Measurements from ENCODE around the gene CFAP20. TPM values are rescaled to one million over a fixed set of nuclear protein-coding genes. Genes with fewer than 3 reads are reported as not detected.
A peak's percentile ranks its signal among the peaks of the same experiment; 100 is the strongest.

Gene CFAP20
- total RNA-seq: 61.4 TPM

DNA sequence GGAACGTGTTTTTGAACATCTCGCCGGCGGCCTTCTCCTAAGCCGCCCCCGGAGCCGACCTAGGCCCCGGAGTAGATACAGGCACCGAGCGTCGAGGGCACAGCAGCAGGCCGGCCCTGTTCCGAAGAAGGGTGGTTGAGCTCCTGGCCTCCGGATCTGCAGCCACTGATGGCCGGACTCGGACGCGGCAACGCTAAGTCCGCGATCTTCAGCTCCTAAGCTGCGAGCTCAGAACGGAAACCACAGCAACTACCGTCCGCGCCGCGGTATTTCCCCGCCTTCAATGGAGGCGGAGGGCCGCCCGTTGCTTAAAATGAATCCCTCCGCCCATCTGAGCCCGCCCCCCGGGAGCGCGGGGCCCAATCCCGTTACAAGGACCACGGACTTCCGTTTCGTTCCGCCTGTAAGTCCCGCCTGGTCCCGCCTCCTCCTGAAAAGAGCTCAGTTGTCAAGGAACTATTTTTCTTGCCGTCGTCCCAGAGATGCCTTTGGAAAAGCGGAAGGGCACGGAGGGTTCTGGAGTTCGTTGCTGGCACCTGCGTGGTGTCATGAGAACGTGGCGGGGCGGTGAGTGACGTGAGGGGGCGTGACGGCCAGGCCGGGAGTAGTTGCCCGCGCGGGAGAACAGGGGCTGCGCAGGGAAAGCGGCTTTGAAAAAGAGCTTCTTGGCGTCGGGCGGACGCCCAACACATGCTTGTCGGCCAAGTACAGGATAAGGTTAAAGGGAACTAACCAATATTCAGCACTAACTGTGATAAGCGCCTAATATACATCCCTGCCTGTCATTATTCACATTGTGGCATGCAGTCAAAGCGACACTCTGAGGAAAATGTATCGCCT, at the start of gene CFAP20:
Gene CFAP20 (minus strand): TSS at position 285 of the 840 bp plus-strand sequence. CDS start 266 bp downstream, at position 19.
- DNase-seq (ENCODE audit: low read depth in 2 of 3, low spot score in 2 of 3): peak; percentile 88 to 100 (median 99)

DNA sequence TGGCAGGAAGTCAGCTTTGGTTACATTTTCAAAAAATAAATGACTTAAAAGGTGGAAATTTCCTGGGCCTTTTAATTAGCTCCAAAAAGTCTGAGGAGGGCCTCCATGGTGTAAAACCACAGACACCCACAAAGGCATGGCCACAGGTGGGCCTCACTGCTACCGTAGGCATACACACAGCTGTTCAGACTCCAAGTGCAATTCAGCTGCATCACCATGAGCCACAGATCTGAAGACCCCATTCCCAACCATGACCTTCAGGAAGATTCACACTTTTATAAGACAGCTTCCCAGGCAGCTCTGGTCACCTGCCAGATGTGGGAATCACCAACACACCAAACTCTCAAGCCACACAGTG, 48.2 kb upstream of the CFAP20 start:
- DNase-seq (ENCODE audit: low read depth in 2 of 3, low spot score in 2 of 3): no peak

DNA sequence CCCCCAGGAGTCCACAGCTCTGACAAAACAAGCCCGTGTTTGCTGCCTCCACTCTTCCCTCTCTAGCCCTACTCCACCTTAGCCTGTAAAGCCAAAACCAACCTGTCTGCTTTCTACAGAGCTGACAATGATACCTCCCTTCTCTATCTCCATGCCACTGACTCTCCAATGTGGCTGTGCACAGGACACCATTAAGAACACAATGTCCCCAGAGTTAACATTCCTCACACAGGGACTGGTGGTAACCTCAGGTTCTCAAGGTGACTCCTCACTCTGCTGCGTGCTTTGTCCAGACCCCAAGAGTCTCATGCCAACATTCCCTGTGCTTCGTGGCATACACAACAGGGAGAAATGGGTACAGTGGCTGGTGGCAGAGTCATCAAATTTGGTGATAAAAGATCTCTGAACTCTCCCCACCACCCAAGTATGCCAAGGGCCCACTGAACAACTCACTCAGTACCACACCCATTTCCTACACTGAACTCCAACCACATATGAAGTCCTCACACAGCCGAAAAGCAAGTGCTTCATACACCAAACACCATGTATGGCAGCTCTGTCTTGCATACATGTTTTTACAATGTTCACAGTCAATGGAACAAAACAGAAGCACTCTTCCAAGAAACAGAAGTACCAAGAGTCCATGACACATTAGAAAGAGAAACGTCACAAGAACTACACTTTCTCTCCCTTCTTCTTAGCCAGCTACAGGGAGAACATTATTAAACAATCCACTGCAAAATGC, 47.6 kb upstream of the CFAP20 start:
- DNase-seq (ENCODE audit: low read depth in 2 of 3, low spot score in 2 of 3): no peak

DNA sequence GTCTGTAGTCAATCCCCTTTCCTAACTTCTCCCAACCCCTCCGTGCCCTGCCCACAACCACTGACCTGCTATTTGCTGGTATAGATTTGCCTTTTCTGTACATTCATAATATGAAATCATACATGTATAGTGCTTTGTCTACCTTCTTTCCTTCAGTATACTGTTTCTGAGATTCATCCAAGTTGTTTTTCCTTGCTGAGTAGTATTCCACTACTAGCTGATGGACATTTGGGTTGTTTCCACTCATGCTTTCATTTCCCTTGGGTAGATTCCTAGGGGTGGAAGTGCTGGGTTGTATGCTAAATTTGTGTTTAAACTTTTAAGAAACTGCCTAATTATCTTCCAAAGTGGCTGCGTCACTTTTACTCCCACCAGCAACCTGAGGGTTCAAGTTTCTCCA, 41.0 kb upstream of the CFAP20 start:
- no peak for DNase-seq (ENCODE audit: low read depth in 2 of 3, low spot score in 2 of 3)

DNA sequence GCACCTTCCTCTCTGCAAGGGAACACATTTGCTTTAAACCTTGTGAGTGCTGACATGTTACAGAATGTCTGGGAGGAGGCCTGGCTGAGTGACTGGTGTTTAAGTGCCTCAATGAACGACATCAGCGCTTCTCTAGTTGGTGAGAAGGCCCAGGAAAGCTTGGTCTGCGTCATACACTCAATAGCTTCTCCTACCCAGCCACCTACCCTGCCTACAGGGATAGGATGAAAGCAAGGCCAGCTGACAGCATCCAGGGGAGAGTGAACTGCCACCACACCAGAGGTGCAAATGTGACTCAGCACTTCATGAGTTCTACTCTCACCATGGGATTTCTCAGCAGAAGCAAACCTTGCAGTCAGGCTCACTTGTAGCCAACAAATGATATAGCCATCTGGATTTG, 31.7 kb upstream of the CFAP20 start:
- no peak for DNase-seq (ENCODE audit: low read depth in 2 of 3, low spot score in 2 of 3)

DNA sequence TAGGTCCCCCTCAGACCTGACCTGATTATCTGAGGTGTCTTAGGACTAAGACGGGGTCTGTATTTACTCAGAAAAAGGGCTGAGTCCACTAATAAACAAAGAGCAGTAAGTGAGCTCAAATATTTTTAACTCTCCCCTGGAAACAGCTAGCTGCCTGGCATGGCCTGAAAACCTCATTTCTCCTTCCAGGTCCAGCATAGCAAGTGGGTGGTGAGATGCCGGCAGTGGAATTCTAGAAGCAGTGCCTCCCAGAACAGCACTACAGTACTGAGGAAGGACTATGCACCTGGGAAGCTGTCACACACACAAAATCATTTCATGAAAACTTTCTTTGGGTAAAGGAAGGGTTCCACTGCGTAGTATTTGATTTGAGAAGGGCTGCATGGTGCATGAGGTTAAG, 29.5 kb upstream of the CFAP20 start:
- no peak for DNase-seq (ENCODE audit: low read depth in 2 of 3, low spot score in 2 of 3)

DNA sequence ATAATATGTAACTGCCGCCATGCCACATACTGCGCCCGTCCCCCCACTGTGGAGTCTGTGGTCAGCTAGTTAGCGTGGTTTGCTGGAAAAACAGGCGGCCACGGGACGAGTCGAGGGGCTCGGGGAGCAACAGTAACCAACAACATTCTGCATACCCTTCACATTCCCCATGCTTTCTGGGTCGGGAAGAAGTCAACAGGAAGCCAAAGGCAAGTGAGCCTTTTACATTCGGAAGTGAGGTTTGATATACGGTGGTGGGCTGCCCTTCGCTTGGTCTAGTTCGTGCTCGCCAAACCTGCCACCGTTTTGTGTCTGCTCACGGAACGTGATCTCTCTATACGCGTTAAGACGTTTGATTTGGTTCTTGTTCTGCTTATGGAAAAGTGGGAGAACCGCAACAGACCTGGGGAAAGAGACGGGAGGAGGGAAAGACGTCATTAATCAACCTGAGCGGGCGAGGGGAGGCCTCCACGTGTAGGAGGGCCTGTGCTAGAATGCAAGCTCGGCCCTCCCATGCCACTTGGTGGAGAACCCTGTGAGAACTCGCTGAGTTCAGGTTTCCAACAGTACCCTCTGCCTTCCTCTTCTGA, 28.9 kb upstream of the CFAP20 start:
- no peak for DNase-seq (ENCODE audit: low read depth in 2 of 3, low spot score in 2 of 3)

DNA sequence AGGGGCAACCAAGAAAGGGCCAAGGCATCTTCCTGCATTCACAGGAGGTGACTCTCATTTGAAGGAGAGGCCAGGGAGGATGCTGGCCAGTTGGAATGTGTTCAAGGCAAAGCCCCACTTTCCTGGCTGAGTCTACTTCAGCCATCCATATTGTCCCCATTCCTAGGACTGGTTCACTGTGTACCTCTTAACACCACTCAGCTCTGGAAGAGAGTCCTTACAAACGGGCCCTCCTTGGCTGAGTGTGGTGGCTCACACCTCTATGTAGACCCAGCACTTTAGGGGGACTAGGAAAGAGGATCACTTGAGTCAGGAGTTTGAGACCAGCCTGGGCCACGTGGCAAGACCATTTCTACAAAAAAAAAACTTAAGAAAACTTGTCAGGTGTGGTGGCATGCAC, 28.1 kb upstream of the CFAP20 start:
- DNase-seq (ENCODE audit: low read depth in 2 of 3, low spot score in 2 of 3): no peak

DNA sequence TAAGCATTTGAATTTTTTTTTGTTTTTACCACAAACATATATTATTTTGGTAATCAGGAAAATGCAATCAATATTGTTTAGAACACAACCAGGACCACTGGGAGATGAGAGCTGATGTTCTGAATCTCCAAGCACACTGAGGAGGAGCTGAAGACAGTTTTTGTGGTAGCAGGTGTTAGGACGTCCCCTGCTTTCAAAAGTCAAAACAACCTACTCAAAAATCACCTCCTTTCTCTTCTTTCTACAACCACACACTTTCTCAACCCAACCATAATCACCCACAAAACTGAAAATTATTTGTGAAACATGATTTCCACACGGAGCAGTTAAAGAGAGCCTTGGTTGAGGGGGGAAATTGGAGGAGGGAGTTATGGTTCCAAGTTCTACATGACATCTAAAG, 26.7 kb upstream of the CFAP20 start:
- no peak for DNase-seq (ENCODE audit: low read depth in 2 of 3, low spot score in 2 of 3)

DNA sequence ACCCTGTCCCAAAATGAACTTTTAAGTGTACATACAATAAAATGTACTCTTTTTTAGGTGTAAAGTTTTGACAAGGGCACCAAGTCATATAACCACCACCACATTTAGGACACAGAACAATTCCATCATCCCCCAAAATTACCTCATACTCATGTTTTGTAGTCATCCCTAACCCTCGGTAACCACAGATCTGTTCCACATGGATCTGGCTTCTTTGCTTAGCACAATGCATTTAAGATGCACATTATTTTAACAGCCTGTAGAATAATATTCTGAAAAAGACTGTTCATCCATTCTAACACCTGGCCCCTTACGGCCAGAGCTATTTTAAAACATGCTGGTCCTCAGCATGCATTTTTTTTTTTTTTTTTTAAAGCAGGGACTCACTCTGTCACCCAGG, 25.2 kb upstream of the CFAP20 start:
- DNase-seq (ENCODE audit: low read depth in 2 of 3, low spot score in 2 of 3): no peak

DNA sequence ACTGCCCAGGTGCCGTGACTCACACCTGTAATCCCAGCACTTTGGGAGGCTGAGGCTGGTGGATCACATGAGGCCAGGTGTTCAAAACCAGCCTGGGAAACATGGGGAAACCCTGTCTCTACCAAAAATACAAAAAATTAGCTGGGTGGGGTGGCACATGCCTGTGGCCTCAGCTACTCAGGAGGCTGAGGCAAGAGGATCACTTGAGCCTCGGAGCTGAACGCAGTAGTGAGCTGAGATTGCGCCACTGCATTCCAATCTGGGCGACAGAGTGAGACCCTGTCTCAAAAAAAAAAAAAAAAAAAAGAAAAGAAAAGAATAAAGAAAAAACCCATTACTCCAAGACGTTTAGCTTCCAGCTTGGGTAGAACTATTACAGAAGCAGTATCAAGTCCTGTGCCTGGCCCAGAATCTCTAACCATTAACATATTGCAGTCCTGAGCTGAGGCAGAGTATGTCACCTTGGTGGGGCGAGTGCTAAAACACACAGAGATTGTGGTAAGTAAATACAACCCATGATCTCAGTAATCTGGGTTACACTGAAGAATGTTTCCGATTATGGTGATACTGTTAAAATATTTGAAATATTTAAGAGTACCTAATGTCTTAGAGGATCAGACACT, 23.2 kb upstream of the CFAP20 start:
- no peak for DNase-seq (ENCODE audit: low read depth in 2 of 3, low spot score in 2 of 3)

DNA sequence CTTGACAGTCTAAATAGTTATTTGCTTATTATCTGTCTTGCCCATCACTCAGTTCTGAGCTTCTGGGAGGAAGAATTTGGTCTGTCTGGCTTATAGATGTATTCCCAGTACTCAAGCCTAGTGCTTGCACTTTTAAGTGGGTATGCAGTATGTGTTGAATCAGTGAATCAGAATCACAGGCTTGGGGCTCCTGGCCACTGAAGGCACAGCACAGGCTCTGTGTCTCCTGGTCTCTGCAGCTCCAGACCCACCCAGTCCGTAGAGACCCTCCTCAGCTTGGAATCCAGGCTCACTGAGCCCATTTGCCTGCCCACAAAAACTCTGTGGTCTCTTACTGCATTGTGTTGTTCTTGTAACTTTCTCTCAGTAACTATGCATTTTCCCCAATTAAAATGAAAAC, 19.3 kb upstream of the CFAP20 start:
- DNase-seq (ENCODE audit: low read depth in 2 of 3, low spot score in 2 of 3): no peak

DNA sequence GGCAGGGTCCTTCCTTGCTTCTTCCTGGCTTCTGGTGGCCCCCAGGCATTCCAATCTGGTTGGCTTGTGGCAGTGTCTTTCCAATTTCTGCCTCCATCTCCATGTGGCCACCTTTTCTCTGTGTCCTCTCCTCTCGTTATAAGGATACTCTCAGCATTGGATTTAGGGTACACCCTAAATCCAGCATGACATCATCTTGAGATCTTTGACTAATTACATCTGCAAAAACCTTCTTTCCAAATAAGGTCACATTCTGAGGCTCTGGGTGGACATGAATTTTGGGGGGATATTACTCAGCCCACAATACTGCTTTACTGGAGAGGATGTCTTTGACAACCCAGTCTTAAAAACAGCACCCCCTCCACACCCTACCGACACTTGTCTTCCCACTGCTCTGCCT, 18.9 kb upstream of the CFAP20 start:
- DNase-seq (ENCODE audit: low read depth in 2 of 3, low spot score in 2 of 3): no peak

DNA sequence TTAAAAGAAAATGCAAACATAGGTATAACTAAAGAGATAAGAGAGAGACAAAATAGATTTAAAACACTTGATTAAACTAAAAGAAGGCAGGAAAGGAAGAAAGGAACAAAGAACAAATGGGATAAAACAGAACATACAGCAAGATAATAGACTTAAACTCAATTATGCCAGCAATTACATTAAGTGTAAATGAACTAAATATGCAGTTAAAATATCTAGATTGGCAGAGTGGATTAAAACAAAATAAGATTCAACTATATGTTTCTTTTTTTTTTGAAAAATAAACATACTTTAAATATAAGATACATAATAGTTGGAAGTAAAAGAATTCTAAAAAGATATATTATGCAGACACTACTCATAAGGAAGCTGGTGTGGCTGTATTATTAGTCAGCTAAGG, 9.7 kb upstream of the CFAP20 start:
- no peak for DNase-seq (ENCODE audit: low read depth in 2 of 3, low spot score in 2 of 3)

DNA sequence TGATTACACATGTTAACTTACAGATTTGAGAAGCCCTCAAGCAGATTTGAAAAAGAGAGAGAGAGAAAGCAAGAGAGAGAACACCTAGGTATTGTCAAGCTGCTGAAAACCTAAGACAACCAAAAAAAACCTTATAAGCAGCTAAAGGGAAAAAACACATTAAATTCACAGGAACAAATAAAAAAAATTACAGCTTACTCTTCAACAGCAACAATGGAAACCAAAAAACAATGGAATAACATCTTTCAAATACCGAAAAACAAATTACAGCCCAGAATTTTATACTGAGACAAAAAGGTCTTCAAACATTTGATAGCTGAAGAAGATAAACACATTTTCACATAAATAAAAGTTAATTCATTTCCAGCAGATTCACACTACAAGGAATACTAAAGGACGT, 8.4 kb upstream of the CFAP20 start:
- no peak for DNase-seq (ENCODE audit: low read depth in 2 of 3, low spot score in 2 of 3)

DNA sequence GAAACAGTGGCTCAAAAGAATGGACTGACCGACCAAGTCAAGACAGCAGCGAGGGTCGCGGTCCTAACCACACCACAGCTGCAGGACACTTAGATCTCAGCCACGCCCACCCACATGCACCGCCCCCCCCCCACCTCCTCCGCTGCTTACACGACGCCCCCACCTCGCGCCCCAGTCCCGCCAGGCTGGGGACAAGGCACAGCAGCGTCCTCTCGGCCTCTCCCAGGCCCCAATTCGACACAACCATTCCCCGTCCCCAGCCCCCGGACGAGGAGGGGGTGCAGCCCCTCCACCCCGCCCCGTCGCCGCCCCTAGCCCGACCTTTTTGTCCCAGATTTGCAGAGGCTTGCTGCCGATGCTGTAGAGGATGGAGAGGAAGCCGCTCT, 477 bp downstream of the CFAP20 start:
- no peak for DNase-seq (ENCODE audit: low read depth in 2 of 3, low spot score in 2 of 3)

DNA sequence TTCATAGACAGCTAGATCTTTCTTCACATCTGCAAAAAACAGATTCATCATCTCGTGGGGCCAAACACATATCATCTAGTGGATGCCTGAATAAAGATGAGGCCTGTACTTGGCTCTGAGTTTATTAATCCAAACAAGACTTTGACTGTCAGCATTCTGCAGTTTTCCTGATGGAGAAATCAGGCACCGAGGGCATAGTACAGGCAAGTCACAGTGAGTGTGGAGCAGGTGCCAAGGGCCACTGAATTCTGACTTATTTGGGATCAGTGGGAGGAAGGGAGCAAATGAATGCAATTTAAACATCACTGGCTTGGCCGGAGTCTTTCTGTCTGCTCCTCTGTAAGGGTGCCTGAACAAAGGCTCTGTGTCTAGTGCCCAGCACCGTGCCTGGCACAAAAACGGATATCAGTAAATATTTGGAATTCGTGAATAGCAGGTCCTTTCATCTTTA, 975 bp downstream of the CFAP20 start:
- DNase-seq (ENCODE audit: low read depth in 2 of 3, low spot score in 2 of 3): no peak

DNA sequence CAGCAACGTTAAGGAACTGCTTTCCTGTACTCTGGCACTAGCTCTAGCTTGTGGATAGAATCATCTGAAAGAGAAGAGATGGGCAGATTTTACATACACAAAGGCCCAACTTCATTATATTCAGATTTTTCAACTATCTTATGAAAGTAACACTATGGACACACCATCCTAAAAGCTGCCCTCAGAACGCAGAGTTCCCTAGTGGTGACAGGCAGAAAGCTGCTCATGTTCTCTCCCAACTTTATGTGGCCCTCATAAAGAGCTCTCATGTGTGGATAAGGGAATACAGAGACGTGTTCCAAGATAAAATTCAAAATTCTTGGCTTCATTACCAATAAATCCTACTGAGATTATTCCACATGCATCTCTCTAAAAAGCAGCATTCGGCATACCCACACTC, 1.5 kb downstream of the CFAP20 start:
- DNase-seq (ENCODE audit: low read depth in 2 of 3, low spot score in 2 of 3): no peak

DNA sequence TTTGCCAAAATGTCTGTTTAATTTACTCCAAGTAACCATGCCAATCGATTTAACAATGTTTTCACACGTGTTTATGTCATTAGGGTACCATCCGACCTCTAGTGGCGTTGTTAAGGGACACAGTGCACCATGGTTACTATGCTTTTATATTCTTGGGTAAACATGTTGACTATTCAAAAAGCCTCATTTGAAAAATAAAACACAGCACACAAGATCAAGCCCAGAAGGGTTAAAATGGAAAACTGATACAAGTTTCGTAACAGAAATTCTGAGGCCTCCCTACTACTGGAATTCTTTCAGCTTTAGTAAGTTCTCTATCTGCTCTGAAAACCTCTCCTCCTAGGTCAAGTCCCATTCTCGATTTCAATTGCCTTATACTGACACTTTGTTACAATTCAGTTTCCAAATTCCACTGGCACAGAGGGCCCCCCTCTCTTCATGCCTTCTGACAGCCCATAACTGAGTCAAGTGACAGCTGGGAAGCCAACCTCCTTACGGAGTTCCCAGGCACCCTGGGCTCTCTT, 2.1 kb downstream of the CFAP20 start:
- DNase-seq (ENCODE audit: low read depth in 2 of 3, low spot score in 2 of 3): peak; percentile 37 to 89 (median 67)

DNA sequence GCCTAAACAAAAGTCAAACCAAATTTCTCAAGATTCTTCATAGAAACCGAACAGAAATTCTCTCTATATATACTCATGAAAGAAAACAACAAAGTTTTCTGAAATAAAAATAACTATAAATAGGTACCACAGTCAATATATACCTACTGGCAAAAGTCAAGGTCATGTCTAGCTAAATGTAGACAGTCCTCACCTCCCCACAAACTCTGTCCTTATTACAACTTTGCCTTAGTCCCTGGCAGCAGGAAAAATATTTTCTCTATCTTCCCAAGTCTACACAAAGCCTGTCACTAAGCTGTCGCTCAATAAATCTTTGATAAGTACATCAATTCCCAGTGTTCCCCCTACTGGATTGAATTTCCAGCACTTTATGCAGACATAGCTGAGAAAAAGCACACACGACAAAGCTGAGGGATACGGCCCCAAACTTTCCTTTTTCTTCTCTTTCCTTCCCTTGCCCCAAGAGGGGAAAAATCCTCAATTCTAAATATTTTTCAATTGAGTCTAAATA, 2.7 kb downstream of the CFAP20 start:
- DNase-seq (ENCODE audit: low read depth in 2 of 3, low spot score in 2 of 3): no peak

DNA sequence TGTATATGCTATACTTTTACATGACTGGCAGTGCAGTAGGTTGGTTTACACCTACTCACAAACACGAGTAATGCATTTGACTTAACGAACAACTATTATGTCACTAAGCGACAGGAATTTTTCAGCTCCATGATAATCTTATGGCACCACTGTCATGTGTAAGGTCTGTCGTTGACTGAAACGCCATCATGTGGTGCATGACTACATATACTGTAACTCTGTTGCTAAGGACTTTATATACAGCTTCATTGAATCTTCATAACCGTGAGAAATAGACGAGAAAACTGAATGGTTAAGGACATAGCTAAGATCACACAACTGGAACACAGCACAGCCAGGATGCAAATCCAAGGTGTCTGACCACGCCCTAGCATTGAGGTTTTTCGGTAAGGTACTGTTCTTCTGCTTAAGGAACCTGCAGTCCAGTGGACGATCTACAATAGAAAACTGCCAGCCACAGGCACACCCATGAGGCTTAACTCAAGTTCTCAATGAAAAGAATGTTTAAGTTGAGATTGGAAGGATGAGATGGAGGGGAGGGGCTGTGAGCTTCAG, 3.3 kb downstream of the CFAP20 start:
- no peak for DNase-seq (ENCODE audit: low read depth in 2 of 3, low spot score in 2 of 3)

Data from hematopoietic multipotent progenitor cell (in vitro differentiated cells).